HEK293 (cell line): ENCODE data around the gene RGN.
"Not testable (repeated sequence)": the region's sequence is repeated elsewhere in the genome, so short reads cannot be mapped to it uniquely, and the experiment has no call there.

Source experiments
- CTCF ChIP-seq: fragments of 450-650 bp; formaldehyde crosslinking; IDR thresholded peaks from 2 replicates; pipeline ENCODE4 v1.5.1; 2016; ENCODE audit warnings: missing biosample characterization, missing genetic modification characterization
- HOXC10 ChIP-seq: sonication (generic); formaldehyde crosslinking; IDR thresholded peaks from 2 replicates; pipeline ENCODE4 v1.8.1; 2023; ENCODE audit warnings: mild to moderate bottlenecking, missing genetic modification reagents
- KLF16 ChIP-seq: fragments of 450-650 bp; formaldehyde crosslinking; IDR thresholded peaks from 2 replicates; pipeline ENCODE4 v1.5.1; 2017; ENCODE audit warnings: missing biosample characterization, missing genetic modification characterization
- REST ChIP-seq: fragments of 450-650 bp; formaldehyde crosslinking; IDR thresholded peaks from 2 replicates; pipeline ENCODE4 v1.5.1; 2016; ENCODE audit warnings: missing biosample characterization, missing genetic modification characterization
- YY1 ChIP-seq: fragments of 450-650 bp; formaldehyde crosslinking; IDR thresholded peaks from 2 replicates; pipeline ENCODE4 v1.5.1; 2018; ENCODE audit warnings: missing biosample characterization, missing genetic modification characterization
- ZNF248 ChIP-seq: fragments of 450-650 bp; formaldehyde crosslinking; IDR thresholded peaks from 2 replicates; pipeline ENCODE4 v1.5.1; 2017; ENCODE audit warnings: missing biosample characterization, missing genetic modification characterization
- ZNF26 ChIP-seq: fragments of 450-650 bp; formaldehyde crosslinking; IDR thresholded peaks from 2 replicates; pipeline ENCODE4 v1.5.1; 2016; ENCODE audit warnings: missing biosample characterization, missing genetic modification characterization
- ZNF560 ChIP-seq: fragments of 450-650 bp; formaldehyde crosslinking; IDR thresholded peaks from 2 replicates; pipeline ENCODE4 v1.5.1; 2017; ENCODE audit warnings: missing biosample characterization, missing genetic modification characterization, borderline replicate concordance
- ZNF704 ChIP-seq: fragments of 450-650 bp; formaldehyde crosslinking; IDR thresholded peaks from 2 replicates; pipeline ENCODE4 v1.5.1; 2016; ENCODE audit warnings: missing biosample characterization, missing genetic modification characterization
- ZNF777 ChIP-seq: fragments of 450-650 bp; formaldehyde crosslinking; IDR thresholded peaks from 2 replicates; pipeline ENCODE4 v1.5.1; 2017; ENCODE audit warnings: missing biosample characterization, missing genetic modification characterization, borderline replicate concordance

- not testable (repeated sequence) for TF ChIP-seq YY1; KLF16; ZNF26 (tag by site-specific recombination); ZNF704 (tag by site-specific recombination); ZNF560 (tag by site-specific recombination); CTCF (tag by site-specific recombination); HOXC10 (CRISPR knock-in tag); ZNF777 (tag by site-specific recombination); REST (tag by site-specific recombination); ZNF248 (tag by site-specific recombination)
Measured at GRCh38 chrX:47124466-47124865, 46.2 kb downstream of the RGN start.
